HepG2 (cell line): ENCODE data around the gene AANAT. TPM values are rescaled to one million over a fixed set of nuclear protein-coding genes. Genes with fewer than 3 reads are reported as not detected.

Source experiments
- ERF ChIP-seq: IDR thresholded peaks from 2 replicates; pipeline ENCODE4 v1.6.1; 2018; ENCODE audit warnings: missing biosample characterization, missing genetic modification reagents
- ETV6 ChIP-seq: sonication (generic); formaldehyde crosslinking; conservative IDR thresholded peaks from 2 replicates; pipeline ENCODE4 v1.4.0; 2020; ENCODE audit warnings: missing genetic modification reagents
- FOXO4 ChIP-seq: sonication (generic); formaldehyde crosslinking; conservative IDR thresholded peaks from 2 replicates; pipeline ENCODE4 v1.8.1; 2023; ENCODE audit warnings: missing genetic modification reagents
- FUBP1 ChIP-seq: sonication (generic); formaldehyde crosslinking; IDR thresholded peaks from 2 replicates; pipeline ENCODE4 v1.5.1; 2020; ENCODE audit warnings: missing genetic modification reagents, mild to moderate bottlenecking, borderline replicate concordance
- MLLT10 ChIP-seq: sonication (generic); formaldehyde crosslinking; IDR thresholded peaks from 2 replicates; pipeline ENCODE4 v1.4.0; 2020; ENCODE audit warnings: missing genetic modification reagents
- RORA ChIP-seq: sonication (generic); formaldehyde crosslinking; IDR thresholded peaks from 2 replicates; pipeline ENCODE4 v1.5.0; 2020; ENCODE audit warnings: mild to moderate bottlenecking, missing genetic modification reagents, moderate library complexity
- TEAD3 ChIP-seq: optimal IDR thresholded peaks from 2 replicates; pipeline ENCODE3; 2016; ENCODE audit warnings: borderline replicate concordance
- ZBTB34 ChIP-seq: sonication (generic); formaldehyde crosslinking; IDR thresholded peaks from 2 replicates; pipeline ENCODE4 v1.8.0; 2022; ENCODE audit warnings: mild to moderate bottlenecking, missing genetic modification reagents
- ZNF274 ChIP-seq: sonication (generic); formaldehyde crosslinking; IDR thresholded peaks from 2 replicates; pipeline ENCODE4 v1.5.1; 2020; ENCODE audit warnings: mild to moderate bottlenecking, missing genetic modification reagents
- ZSCAN9 ChIP-seq: IDR thresholded peaks from 2 replicates; pipeline ENCODE4 v1.6.1; 2016; ENCODE audit warnings: borderline replicate concordance
- polyA plus RNA-seq, 8 experiments: library from polyadenylated mRNA; depleted of rRNA in 3 of 8; stranded (reverse) in 7 of 8; unstranded in 1 of 8; fragments of >200 nt; fragmentation: Illumina TruSeq in 4 of 8; extraction: Trizol in 4 of 8; gene quantifications; 2 replicates each; pipeline versions ENCODE4 v1.2.1 to v1.2.3, GENCODE V29; 2011 to 2016; ENCODE audit warnings: low read depth in 4 of 8, missing spikeins in 1 of 8, mixed read lengths in 1 of 8; ENCODE audit not compliant: insufficient read depth in 1 of 8
- total RNA-seq, 5 experiments: library from RNA; depleted of rRNA; stranded (reverse); fragments of >200 nt; fragmentation: Illumina TruSeq; extraction: Trizol; gene quantifications; 2 replicates each; pipeline ENCODE4 v1.2.3, GENCODE V29; 2016; ENCODE audit warnings: low read depth in 1 of 5
- TF ChIP-seq, protein P1 (sequence below): sonication (generic); formaldehyde crosslinking; IDR thresholded peaks from 2 replicates; pipeline ENCODE4 v1.5.1; 2020; ENCODE audit warnings: missing genetic modification reagents, mild to moderate bottlenecking, borderline replicate concordance
- TF ChIP-seq, protein P2 (sequence below): sonication (generic); formaldehyde crosslinking; IDR thresholded peaks from 2 replicates; pipeline ENCODE4 v1.5.1; 2020; ENCODE audit warnings: mild to moderate bottlenecking, missing genetic modification reagents, moderate library complexity
- TF ChIP-seq, protein P3 (sequence below): sonication (generic); formaldehyde crosslinking; IDR thresholded peaks from 2 replicates; pipeline ENCODE4 v1.4.0; 2020; ENCODE audit warnings: missing genetic modification reagents; ENCODE audit errors: not compliant biosample characterization
- TF ChIP-seq, protein P4 (sequence below): IDR thresholded peaks from 2 replicates; pipeline ENCODE4 v1.6.1; 2016; ENCODE audit warnings: missing genetic modification reagents, missing compliant biosample characterization

The AANAT gene
- total and polyA plus RNA-seq, 2 of the 13 experiments (the other 11 are each of a cell fraction or from before 2014, with no cell fraction given), result 0.07 TPM; not detected in 1

GRCh38 chr17:76501018-76501826 is 33.8 kb downstream of the AANAT start, which contains the start of gene RHBDF2 (continued):
- TF ChIP-seq, protein P1, sequence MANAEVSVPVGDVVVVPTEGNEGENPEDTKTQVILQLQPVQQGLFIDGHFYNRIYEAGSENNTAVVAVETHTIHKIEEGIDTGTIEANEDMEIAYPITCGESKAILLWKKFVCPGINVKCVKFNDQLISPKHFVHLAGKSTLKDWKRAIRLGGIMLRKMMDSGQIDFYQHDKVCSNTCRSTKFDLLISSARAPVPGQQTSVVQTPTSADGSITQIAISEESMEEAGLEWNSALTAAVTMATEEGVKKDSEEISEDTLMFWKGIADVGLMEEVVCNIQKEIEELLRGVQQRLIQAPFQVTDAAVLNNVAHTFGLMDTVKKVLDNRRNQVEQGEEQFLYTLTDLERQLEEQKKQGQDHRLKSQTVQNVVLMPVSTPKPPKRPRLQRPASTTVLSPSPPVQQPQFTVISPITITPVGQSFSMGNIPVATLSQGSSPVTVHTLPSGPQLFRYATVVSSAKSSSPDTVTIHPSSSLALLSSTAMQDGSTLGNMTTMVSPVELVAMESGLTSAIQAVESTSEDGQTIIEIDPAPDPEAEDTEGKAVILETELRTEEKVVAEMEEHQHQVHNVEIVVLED (CRISPR knock-in tag), result peak; percentile 49
- no peak for TF ChIP-seq ZBTB34 (CRISPR knock-in tag)
- TF ChIP-seq RORA (CRISPR knock-in tag), result no peak
- peak; percentile 37; the same call in 1 of the 2 replicates for TF ChIP-seq ZNF274 (CRISPR knock-in tag)
- TF ChIP-seq, protein P2, sequence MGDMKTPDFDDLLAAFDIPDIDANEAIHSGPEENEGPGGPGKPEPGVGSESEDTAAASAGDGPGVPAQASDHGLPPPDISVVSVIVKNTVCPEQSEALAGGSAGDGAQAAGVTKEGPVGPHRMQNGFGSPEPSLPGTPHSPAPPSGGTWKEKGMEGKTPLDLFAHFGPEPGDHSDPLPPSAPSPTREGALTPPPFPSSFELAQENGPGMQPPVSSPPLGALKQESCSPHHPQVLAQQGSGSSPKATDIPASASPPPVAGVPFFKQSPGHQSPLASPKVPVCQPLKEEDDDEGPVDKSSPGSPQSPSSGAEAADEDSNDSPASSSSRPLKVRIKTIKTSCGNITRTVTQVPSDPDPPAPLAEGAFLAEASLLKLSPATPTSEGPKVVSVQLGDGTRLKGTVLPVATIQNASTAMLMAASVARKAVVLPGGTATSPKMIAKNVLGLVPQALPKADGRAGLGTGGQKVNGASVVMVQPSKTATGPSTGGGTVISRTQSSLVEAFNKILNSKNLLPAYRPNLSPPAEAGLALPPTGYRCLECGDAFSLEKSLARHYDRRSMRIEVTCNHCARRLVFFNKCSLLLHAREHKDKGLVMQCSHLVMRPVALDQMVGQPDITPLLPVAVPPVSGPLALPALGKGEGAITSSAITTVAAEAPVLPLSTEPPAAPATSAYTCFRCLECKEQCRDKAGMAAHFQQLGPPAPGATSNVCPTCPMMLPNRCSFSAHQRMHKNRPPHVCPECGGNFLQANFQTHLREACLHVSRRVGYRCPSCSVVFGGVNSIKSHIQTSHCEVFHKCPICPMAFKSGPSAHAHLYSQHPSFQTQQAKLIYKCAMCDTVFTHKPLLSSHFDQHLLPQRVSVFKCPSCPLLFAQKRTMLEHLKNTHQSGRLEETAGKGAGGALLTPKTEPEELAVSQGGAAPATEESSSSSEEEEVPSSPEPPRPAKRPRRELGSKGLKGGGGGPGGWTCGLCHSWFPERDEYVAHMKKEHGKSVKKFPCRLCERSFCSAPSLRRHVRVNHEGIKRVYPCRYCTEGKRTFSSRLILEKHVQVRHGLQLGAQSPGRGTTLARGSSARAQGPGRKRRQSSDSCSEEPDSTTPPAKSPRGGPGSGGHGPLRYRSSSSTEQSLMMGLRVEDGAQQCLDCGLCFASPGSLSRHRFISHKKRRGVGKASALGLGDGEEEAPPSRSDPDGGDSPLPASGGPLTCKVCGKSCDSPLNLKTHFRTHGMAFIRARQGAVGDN (CRISPR knock-in tag), result no peak; the same call in 1 of the 2 replicates
- peak; percentile 28; the same call in 1 of the 2 replicates for TF ChIP-seq ZSCAN9 (CRISPR knock-in tag)
- peak; percentile 58 for TF ChIP-seq TEAD3
- peak; percentile 54; the same call in 1 of the 2 replicates for TF ChIP-seq ERF
- TF ChIP-seq FUBP1 (CRISPR knock-in tag), result no peak
- TF ChIP-seq MLLT10 (CRISPR knock-in tag), result no peak
- 0 out of 2 replicates have a peak, but pooled peaks have one; percentile 41 for TF ChIP-seq ETV6 (CRISPR knock-in tag)
- no peak for TF ChIP-seq FOXO4 (CRISPR knock-in tag)
- TF ChIP-seq, protein P3, sequence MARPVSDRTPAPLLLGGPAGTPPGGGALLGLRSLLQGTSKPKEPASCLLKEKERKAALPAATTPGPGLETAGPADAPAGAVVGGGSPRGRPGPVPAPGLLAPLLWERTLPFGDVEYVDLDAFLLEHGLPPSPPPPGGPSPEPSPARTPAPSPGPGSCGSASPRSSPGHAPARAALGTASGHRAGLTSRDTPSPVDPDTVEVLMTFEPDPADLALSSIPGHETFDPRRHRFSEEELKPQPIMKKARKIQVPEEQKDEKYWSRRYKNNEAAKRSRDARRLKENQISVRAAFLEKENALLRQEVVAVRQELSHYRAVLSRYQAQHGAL (CRISPR knock-in tag), result no peak
- TF ChIP-seq, protein P4, sequence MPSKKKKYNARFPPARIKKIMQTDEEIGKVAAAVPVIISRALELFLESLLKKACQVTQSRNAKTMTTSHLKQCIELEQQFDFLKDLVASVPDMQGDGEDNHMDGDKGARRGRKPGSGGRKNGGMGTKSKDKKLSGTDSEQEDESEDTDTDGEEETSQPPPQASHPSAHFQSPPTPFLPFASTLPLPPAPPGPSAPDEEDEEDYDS (CRISPR knock-in tag), result peak; percentile 66; the same call in 1 of the 2 replicates
